ENCODE data around the gene GSPT1.

The GSPT1 gene

DNA sequence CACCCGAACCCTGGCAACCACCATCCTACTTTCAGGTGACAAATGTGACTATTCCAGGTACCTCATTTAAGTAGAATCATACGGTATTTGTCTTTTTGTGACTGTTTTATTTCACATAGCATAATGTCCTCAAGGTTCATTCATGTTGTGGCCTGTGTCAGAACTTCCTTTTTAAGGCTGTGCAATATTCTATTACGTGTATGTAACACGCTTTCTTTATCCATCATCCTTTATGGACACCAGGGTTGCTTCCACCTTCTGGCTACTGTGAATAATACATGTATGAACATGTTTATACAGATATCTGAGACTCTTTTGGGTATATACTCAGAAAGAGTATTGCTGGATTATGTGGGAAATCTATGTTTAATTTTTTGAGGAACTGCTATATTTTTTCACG, 35.7 kb downstream of the GSPT1 start:
- TF ChIP-seq EZH2 (optimal IDR thresholded peaks at IDR 0.05; ENCODE audit: low read depth, low read length), result no peak
- no peak for TF ChIP-seq EZH2phosphoT487 (IDR thresholded peaks at IDR 0.05; ENCODE audit: low read length)
- TF ChIP-seq, protein P1, sequence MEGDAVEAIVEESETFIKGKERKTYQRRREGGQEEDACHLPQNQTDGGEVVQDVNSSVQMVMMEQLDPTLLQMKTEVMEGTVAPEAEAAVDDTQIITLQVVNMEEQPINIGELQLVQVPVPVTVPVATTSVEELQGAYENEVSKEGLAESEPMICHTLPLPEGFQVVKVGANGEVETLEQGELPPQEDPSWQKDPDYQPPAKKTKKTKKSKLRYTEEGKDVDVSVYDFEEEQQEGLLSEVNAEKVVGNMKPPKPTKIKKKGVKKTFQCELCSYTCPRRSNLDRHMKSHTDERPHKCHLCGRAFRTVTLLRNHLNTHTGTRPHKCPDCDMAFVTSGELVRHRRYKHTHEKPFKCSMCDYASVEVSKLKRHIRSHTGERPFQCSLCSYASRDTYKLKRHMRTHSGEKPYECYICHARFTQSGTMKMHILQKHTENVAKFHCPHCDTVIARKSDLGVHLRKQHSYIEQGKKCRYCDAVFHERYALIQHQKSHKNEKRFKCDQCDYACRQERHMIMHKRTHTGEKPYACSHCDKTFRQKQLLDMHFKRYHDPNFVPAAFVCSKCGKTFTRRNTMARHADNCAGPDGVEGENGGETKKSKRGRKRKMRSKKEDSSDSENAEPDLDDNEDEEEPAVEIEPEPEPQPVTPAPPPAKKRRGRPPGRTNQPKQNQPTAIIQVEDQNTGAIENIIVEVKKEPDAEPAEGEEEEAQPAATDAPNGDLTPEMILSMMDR (IDR thresholded peaks at IDR 0.05; ENCODE audit: low read length), result no peak
- H2AFZ ChIP-seq (ENCODE audit: low read length), result no peak overlapping the region

DNA sequence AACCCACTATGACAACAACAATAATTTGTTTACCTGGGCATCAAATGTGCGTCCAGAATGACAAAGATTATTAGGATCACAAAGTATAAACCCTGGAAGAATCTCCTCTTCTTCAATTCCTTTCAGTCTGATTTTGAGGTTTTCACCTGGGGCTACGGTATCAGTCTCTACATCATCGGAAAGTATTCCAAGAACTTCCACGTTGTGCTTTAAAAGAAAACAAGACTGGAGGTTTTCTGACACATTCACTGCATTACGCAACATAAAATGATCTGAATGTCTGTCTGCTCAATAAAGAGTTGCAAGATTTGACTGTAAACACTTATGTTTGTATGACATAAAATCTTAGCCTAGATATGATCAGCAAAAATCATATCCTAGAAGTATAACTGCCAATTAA, 38.4 kb downstream of the GSPT1 start:
- H3K27me3 ChIP-seq (replicated peaks; ENCODE audit: insufficient read depth, low read length), result no peaks in the 10 kb centered on the region
- no peaks in the 10 kb centered on the region for H3F3A ChIP-seq (ENCODE audit: insufficient read depth, low read length)
- H4K20me1 ChIP-seq (ENCODE audit: insufficient read depth, low read length), result no peaks in the 10 kb centered on the region
- peaks cover 16% of the 10 kb centered on the region for H3K36me3 ChIP-seq (replicated peaks; ENCODE audit: insufficient read depth, low read length)
- TF ChIP-seq EZH2 (optimal IDR thresholded peaks at IDR 0.05; ENCODE audit: low read depth, low read length) (no peak), EZH2phosphoT487 (IDR thresholded peaks at IDR 0.05; ENCODE audit: low read length) (no peak)
- H3K9me2 ChIP-seq (replicated peaks; ENCODE audit: insufficient read depth, low read length), result no peaks in the 10 kb centered on the region
- no peak overlapping the region for H3K9ac ChIP-seq (ENCODE audit: low read length)
- no peak for DNase-seq
- no peaks in the 10 kb centered on the region for H3K9me3 ChIP-seq (replicated peaks; ENCODE audit: insufficient read depth, low read length)
- H2AFZ ChIP-seq (ENCODE audit: low read length), result no peak overlapping the region
- H3K4me2 ChIP-seq (ENCODE audit: low read depth, low read length), result no peak overlapping the region
- no peak overlapping the region for H3K27ac ChIP-seq (ENCODE audit: low read length)
- H3K4me3 ChIP-seq (ENCODE audit: low read length), result no peak overlapping the region
- H3K4me1 ChIP-seq (ENCODE audit: low read length), result no peaks in the 10 kb centered on the region
- peaks cover 31% of the 10 kb centered on the region for H3K79me2 ChIP-seq (ENCODE audit: low read length)

More for the DNA sequence above, 35.7 kb downstream of the GSPT1 start:
- Histone ChIP-seq H3K36me3 (replicated peaks; ENCODE audit: insufficient read depth, low read length) (peaks cover 11% of the 10 kb centered on the region; the same call in 1 of the 2 replicates), H3F3A (ENCODE audit: insufficient read depth, low read length) (no peaks in the 10 kb centered on the region), H3K79me2 (ENCODE audit: low read length) (peaks cover 40% of the 10 kb centered on the region), H3K27ac (ENCODE audit: low read length) (no peak overlapping the region), H3K9me2 (replicated peaks; ENCODE audit: insufficient read depth, low read length) (no peaks in the 10 kb centered on the region), H3K9me3 (replicated peaks; ENCODE audit: insufficient read depth, low read length) (no peaks in the 10 kb centered on the region), H3K9ac (ENCODE audit: low read length) (no peak overlapping the region), H3K4me1 (ENCODE audit: low read length) (no peaks in the 10 kb centered on the region), H3K4me3 (ENCODE audit: low read length) (no peak overlapping the region), H4K20me1 (ENCODE audit: insufficient read depth, low read length) (no peaks in the 10 kb centered on the region), H3K4me2 (ENCODE audit: low read depth, low read length) (no peak overlapping the region), H3K27me3 (replicated peaks; ENCODE audit: insufficient read depth, low read length) (no peaks in the 10 kb centered on the region)
- DNase-seq, result no peak

DNA sequence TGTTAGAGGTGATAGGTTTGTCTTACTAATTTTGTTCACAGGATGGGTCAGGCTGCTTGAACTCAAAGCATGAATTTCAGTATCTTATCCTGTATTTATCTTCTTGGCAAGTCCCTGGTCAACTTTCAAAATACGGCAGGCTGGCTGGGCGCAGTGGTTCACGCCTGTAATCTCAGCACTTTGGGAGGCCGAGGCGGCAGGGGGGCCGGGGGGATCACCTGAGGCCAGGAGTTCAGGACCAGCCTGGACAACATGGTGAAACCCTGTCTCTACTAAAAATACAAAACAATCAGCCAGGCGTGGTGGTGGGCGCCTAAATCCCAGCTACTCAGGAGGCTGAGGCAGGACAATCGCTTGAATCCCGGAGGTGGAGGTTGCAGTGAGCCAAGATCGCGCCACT, 39.5 kb downstream of the GSPT1 start:
- H3K79me2 ChIP-seq (ENCODE audit: low read length), result peaks cover 26% of the 10 kb centered on the region
- H3K4me1 ChIP-seq (ENCODE audit: low read length), result no peaks in the 10 kb centered on the region
- no peaks in the 10 kb centered on the region for H4K20me1 ChIP-seq (ENCODE audit: insufficient read depth, low read length)
- no peak overlapping the region for H2AFZ ChIP-seq (ENCODE audit: low read length)
- H3K4me3 ChIP-seq (ENCODE audit: low read length), result no peak overlapping the region
- H3K9me2 ChIP-seq (replicated peaks; ENCODE audit: insufficient read depth, low read length), result no peaks in the 10 kb centered on the region
- peaks cover 18% of the 10 kb centered on the region for H3K36me3 ChIP-seq (replicated peaks; ENCODE audit: insufficient read depth, low read length)
- no peak overlapping the region for H3K4me2 ChIP-seq (ENCODE audit: low read depth, low read length)
- TF ChIP-seq EZH2 (optimal IDR thresholded peaks at IDR 0.05; ENCODE audit: low read depth, low read length) (no peak), EZH2phosphoT487 (IDR thresholded peaks at IDR 0.05; ENCODE audit: low read length) (no peak)
- TF ChIP-seq, protein P1 (IDR thresholded peaks at IDR 0.05; ENCODE audit: low read length), result no peak
- no peaks in the 10 kb centered on the region for H3F3A ChIP-seq (ENCODE audit: insufficient read depth, low read length)
- H3K9ac ChIP-seq (ENCODE audit: low read length), result no peak overlapping the region
- no peak overlapping the region for H3K27ac ChIP-seq (ENCODE audit: low read length)
- H3K9me3 ChIP-seq (replicated peaks; ENCODE audit: insufficient read depth, low read length), result no peaks in the 10 kb centered on the region
- H3K27me3 ChIP-seq (replicated peaks; ENCODE audit: insufficient read depth, low read length), result no peaks in the 10 kb centered on the region
- no peak for DNase-seq

DNA sequence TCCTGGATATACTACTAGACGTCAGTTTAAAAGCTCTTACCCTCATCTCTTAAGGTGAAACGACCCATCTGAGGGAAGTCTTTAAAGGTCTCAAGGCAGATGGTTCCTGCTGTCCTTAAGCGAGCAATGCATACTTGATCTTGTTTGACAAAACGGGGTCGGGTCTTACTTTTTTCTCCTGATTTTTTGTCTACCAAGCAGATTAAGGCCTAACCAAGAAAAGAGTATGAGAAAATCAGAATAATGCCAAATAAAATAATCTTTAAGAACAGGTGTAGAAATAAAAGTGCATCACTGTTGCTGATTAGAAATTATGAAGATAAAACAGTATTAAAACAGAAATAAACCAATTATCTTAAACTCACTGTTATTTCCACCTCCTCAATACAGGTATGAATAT, 40.0 kb downstream of the GSPT1 start:
- H3K4me1 ChIP-seq (ENCODE audit: low read length), result no peaks in the 10 kb centered on the region
- H4K20me1 ChIP-seq (ENCODE audit: insufficient read depth, low read length), result no peaks in the 10 kb centered on the region
- no peak overlapping the region for H3K9ac ChIP-seq (ENCODE audit: low read length)
- no peak overlapping the region for H3K4me2 ChIP-seq (ENCODE audit: low read depth, low read length)
- H3K27ac ChIP-seq (ENCODE audit: low read length), result no peak overlapping the region
- H3K36me3 ChIP-seq (replicated peaks; ENCODE audit: insufficient read depth, low read length), result peaks cover 15% of the 10 kb centered on the region
- no peak overlapping the region for H2AFZ ChIP-seq (ENCODE audit: low read length)
- H3F3A ChIP-seq (ENCODE audit: insufficient read depth, low read length), result no peaks in the 10 kb centered on the region
- no peaks in the 10 kb centered on the region for H3K27me3 ChIP-seq (replicated peaks; ENCODE audit: insufficient read depth, low read length)
- TF ChIP-seq, protein P1 (IDR thresholded peaks at IDR 0.05; ENCODE audit: low read length), result no peak
- no peak for TF ChIP-seq EZH2 (optimal IDR thresholded peaks at IDR 0.05; ENCODE audit: low read depth, low read length)
- no peak for TF ChIP-seq EZH2phosphoT487 (IDR thresholded peaks at IDR 0.05; ENCODE audit: low read length)
- no peaks in the 10 kb centered on the region for H3K9me2 ChIP-seq (replicated peaks; ENCODE audit: insufficient read depth, low read length)
- H3K79me2 ChIP-seq (ENCODE audit: low read length), result peaks cover 25% of the 10 kb centered on the region
- H3K4me3 ChIP-seq (ENCODE audit: low read length), result no peak overlapping the region
- DNase-seq, result no peak
- no peaks in the 10 kb centered on the region for H3K9me3 ChIP-seq (replicated peaks; ENCODE audit: insufficient read depth, low read length)
